Smooth muscle cell (in vitro differentiated cells): ENCODE data around the gene TTLL6. TPM values are rescaled to one million over a fixed set of nuclear protein-coding genes. Genes with fewer than 3 reads are reported as not detected.

Experiments used
- DNase-seq: peaks from one replicate; lab custom pipeline; 2025; ENCODE audit not compliant: unreplicated experiment; lab: John Stamatoyannopoulos, UW
- H2AFZ ChIP-seq: fragments of 200-600 bp; sonication (generic); 2 replicates; pipeline ENCODE4 v1.6.0; 2016; ENCODE audit warnings: antibody characterized with exemption, low read depth, mild to moderate bottlenecking
- H3F3A ChIP-seq: fragments of 200-600 bp; sonication (generic); 2 replicates; pipeline ENCODE4 v1.6.0; 2017; ENCODE audit warnings: antibody characterized with exemption, low read depth
- H3K27ac ChIP-seq: fragments of 200-600 bp; sonication (generic); 2 replicates; pipeline ENCODE4 v1.5.1; 2016; ENCODE audit warnings: low read depth, mild to moderate bottlenecking
- H3K27me3 ChIP-seq: fragments of 200-600 bp; sonication (generic); 2 replicates; pipeline ENCODE4 v1.6.1; 2016; ENCODE audit warnings: low read depth, mild to moderate bottlenecking
- H3K36me3 ChIP-seq: fragments of 200-600 bp; sonication (generic); 2 replicates; pipeline ENCODE4 v1.5.1; 2016; ENCODE audit warnings: low read depth
- H3K4me1 ChIP-seq: fragments of 200-600 bp; sonication (generic); 2 replicates; pipeline ENCODE4 v1.5.1; 2016; ENCODE audit warnings: low read depth
- H3K4me2 ChIP-seq: fragments of 200-600 bp; sonication (generic); 2 replicates; pipeline ENCODE4 v1.6.0; 2016; ENCODE audit warnings: mild to moderate bottlenecking
- H3K4me3 ChIP-seq: fragments of 200-600 bp; sonication (generic); 2 replicates; pipeline ENCODE4 v1.5.1; 2016; ENCODE audit warnings: mild to moderate bottlenecking
- H3K79me2 ChIP-seq: fragments of 200-600 bp; sonication (generic); 2 replicates; pipeline ENCODE4 v1.6.0; 2016; ENCODE audit warnings: low read depth, mild to moderate bottlenecking
- H3K9ac ChIP-seq: fragments of 200-600 bp; sonication (generic); 2 replicates; pipeline ENCODE4 v1.6.0; 2016; ENCODE audit warnings: low read depth
- H3K9me3 ChIP-seq: fragments of 200-600 bp; sonication (generic); replicated peaks from 2 replicates; pipeline ENCODE4 v1.5.1; 2016; ENCODE audit warnings: low read depth
- H4K20me1 ChIP-seq: fragments of 200-600 bp; sonication (generic); 2 replicates; pipeline ENCODE4 v1.6.0; 2016; ENCODE audit warnings: low read depth
- WGBS: methylation state at CpG from one replicate; pipeline ENCODE4 v1.1.7; 2016; ENCODE audit warnings: low lambda C conversion rate; 5-methylcytosine and 5-hydroxymethylcytosine counted together
- polyA plus RNA-seq: library from polyadenylated mRNA; unstranded; fragments of >200 nt; fragmentation: Nextera tagmentation; extraction: Ambion mirVana; gene quantifications from 2 replicates; pipeline ENCODE4 v1.2.1, GENCODE V29; 2016
- total RNA-seq: library from RNA; depleted of rRNA; stranded (reverse); fragments of >200 nt; gene quantifications from 2 replicates; pipeline ENCODE4 v1.2.3, GENCODE V29; 2014
- TF ChIP-seq, protein P1 (sequence below): fragments of 200-600 bp; sonication (generic); IDR thresholded peaks from 2 replicates; pipeline ENCODE4 v1.5.1; 2017; ENCODE audit warnings: borderline replicate concordance, mild to moderate bottlenecking, antibody characterized with exemption; ENCODE audit not compliant: insufficient read depth, poor library complexity, severe bottlenecking

The TTLL6 gene
- total and polyA plus RNA-seq, 2 experiments from 2014 or later: 0.41 TPM; not detected in 1

DNA sequence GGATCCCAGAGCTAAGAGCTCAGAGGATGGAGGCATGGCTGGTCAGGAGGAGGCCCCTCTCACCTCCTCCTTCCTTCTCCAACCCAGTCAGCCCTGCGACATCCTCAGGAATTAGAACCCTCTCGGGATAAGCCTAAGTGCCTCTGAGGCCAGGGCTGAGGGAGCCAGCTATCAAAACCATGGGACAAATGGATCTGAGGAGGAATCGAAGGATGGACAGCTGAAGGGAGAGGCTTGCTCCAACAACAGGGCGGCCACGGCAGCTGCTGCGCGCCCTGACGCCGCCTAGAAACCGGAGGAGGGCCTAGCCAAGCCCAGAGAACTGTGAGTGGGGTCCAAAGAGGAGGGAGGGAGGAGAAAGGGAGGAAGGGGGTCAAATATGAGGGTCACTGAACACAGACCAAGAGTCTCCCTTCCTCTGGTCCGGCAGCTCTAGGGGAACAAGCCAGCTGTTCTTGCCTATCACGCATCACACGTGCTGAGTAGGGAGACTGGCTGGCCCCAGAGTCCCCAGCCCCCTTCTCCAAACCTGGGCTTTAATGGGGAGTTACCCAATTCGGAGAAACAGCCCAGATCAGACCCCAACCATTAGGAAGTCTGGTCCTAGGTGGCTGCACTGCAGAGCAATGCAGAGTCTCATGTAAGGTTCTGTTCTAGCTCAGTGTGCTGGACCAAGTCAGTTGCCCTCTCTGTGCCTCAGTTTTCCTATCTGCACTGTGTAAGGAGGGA, 82.5 kb downstream of the TTLL6 start:
- Histone ChIP-seq H3F3A (no peaks in the 10 kb centered on the region), H3K27ac (no peak overlapping the region), H3K36me3 (no peaks in the 10 kb centered on the region), H3K27me3 (peaks cover 80% of the 10 kb centered on the region), H3K4me3 (peak overlapping the region; percentile 42), H3K4me1 (no peaks in the 10 kb centered on the region), H3K4me2 (peak overlapping the region; percentile 83), H3K79me2 (no peaks in the 10 kb centered on the region), H3K9ac (no peak overlapping the region), H2AFZ (peak overlapping the region; percentile 85), H4K20me1 (no peaks in the 10 kb centered on the region), H3K9me3 (no peaks in the 10 kb centered on the region)
- 34% methylated on average over 14 of the region's 14 CpGs for WGBS
- no peak for DNase-seq
- TF ChIP-seq, protein P1, sequence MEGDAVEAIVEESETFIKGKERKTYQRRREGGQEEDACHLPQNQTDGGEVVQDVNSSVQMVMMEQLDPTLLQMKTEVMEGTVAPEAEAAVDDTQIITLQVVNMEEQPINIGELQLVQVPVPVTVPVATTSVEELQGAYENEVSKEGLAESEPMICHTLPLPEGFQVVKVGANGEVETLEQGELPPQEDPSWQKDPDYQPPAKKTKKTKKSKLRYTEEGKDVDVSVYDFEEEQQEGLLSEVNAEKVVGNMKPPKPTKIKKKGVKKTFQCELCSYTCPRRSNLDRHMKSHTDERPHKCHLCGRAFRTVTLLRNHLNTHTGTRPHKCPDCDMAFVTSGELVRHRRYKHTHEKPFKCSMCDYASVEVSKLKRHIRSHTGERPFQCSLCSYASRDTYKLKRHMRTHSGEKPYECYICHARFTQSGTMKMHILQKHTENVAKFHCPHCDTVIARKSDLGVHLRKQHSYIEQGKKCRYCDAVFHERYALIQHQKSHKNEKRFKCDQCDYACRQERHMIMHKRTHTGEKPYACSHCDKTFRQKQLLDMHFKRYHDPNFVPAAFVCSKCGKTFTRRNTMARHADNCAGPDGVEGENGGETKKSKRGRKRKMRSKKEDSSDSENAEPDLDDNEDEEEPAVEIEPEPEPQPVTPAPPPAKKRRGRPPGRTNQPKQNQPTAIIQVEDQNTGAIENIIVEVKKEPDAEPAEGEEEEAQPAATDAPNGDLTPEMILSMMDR: no peak

DNA sequence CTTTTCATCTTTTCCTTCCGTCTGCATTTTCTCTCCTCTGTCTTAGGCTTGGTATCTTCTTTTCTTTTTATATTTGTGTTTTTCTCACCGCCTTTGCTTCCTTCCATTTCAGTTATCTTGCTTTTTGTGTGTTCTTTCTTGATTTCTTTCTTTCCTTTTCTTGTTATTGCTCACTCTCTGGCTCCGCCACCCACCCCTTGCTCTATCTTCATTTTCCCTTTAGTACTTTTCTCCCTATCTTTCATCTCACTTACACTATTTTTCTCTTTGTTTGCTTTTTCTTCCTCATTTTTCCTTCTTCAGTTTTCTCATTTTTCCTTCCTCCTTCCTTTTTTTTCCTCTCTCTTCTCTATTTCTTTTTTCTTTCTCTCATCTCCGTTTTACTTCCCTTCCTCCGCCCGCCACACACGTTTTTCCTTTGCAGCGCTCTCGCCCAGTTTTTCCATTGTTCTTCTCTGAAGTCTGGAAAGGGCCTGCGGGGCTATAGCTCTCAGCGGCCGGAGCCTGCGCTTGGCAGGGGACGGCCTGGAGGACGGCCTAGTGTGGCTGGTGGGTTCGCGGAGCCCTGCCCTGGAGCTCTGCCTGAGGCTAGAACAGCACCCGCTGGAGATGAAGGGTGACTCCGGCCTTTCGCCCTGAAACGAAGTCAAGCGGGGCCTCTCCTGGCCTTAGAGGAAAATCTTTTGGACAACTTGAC, 83.2 kb downstream of the TTLL6 start:
- Histone ChIP-seq H3K36me3 (no peaks in the 10 kb centered on the region), H3K4me1 (no peaks in the 10 kb centered on the region), H3K9ac (no peak overlapping the region), H3K4me2 (peak overlapping the region; percentile 83), H3K4me3 (peak overlapping the region; percentile 42), H3K9me3 (no peaks in the 10 kb centered on the region), H4K20me1 (no peaks in the 10 kb centered on the region), H2AFZ (peak overlapping the region; percentile 85), H3K79me2 (no peaks in the 10 kb centered on the region), H3K27me3 (peaks cover 73% of the 10 kb centered on the region), H3F3A (no peaks in the 10 kb centered on the region), H3K27ac (no peak overlapping the region)
- no peak for DNase-seq
- 16% methylated on average over 22 of the region's 22 CpGs for WGBS
- TF ChIP-seq, protein P1: no peak

DNA sequence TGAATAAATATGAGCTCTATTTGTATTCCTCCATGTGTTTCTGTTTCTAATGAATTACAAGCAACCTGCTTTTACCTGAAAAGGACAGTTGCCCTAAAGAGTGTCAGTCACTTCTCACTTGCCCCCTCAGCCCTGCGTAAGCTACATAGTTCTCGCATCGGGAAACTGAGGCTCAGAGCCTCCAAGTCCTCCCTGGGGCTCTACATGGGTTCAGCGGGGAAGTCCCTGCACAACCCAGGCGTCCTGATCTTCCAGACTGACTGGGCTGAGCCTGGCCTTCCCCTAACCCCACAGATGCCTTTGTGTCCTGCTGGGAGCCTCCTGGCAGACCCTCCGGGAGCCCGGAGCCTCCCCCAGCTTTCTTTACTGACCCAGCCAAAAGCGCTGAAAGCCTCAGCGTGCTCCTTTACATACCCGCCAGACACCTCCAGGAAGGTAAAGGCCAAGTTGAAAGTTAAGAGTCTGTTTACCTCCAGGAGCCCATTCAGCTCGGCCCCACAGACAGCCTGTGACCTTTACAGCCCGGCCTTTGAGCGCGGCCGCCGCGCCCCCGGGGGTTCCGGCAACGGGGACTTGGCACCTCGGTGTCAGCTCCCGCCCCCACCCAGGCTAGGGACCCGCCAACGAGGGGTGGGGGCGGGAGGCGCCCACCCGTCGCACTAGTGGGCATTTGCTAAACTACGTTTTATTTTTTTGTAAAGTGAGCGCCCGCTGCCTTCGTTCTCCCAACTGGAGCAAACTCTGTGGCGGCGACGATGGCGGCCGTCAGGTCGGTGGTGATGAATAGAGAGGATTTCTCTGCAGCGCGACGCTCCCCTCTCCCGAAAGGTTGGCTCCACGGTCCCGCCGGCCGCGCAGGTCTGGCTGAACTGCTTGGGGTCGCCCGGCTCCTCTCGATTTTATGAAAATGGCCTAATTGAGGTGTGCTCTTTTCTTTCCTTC, 84.1 kb downstream of the TTLL6 start:
- Histone ChIP-seq H3K4me2 (peak overlapping the region; percentile 83), H3K36me3 (no peaks in the 10 kb centered on the region), H3K9me3 (no peaks in the 10 kb centered on the region), H3K9ac (no peak overlapping the region), H2AFZ (peak overlapping the region; percentile 85), H3K79me2 (no peaks in the 10 kb centered on the region), H3K27ac (no peak overlapping the region), H3K27me3 (peaks cover 72% of the 10 kb centered on the region), H3F3A (no peaks in the 10 kb centered on the region), H4K20me1 (no peaks in the 10 kb centered on the region), H3K4me3 (peak overlapping the region; percentile 42), H3K4me1 (no peaks in the 10 kb centered on the region)
- DNase-seq: no peak
- 12% methylated on average over 44 of the region's 50 CpGs for WGBS
- TF ChIP-seq, protein P1: no peak
